B cell (primary cell): ENCODE results near the gene RAD51B.

ENCODE experiments used
- EZH2 ChIP-seq: IDR thresholded peaks from 2 replicates; pipeline ENCODE4 v1.6.1; 2012; ENCODE audit warnings: borderline replicate concordance, low read depth, mild to moderate bottlenecking, moderate library complexity, low read length; ENCODE audit not compliant: insufficient read depth, poor library complexity, severe bottlenecking
- TF ChIP-seq, protein P1 (sequence below): fragments of 200-600 bp; IDR thresholded peaks from one replicate; pipeline ENCODE4 v1.8.0; 2022; ENCODE audit warnings: antibody characterized with exemption, mild to moderate bottlenecking

GRCh38 chr14:68135028-68135427 lies 315.4 kb downstream of the RAD51B start:
- TF ChIP-seq, protein P1, sequence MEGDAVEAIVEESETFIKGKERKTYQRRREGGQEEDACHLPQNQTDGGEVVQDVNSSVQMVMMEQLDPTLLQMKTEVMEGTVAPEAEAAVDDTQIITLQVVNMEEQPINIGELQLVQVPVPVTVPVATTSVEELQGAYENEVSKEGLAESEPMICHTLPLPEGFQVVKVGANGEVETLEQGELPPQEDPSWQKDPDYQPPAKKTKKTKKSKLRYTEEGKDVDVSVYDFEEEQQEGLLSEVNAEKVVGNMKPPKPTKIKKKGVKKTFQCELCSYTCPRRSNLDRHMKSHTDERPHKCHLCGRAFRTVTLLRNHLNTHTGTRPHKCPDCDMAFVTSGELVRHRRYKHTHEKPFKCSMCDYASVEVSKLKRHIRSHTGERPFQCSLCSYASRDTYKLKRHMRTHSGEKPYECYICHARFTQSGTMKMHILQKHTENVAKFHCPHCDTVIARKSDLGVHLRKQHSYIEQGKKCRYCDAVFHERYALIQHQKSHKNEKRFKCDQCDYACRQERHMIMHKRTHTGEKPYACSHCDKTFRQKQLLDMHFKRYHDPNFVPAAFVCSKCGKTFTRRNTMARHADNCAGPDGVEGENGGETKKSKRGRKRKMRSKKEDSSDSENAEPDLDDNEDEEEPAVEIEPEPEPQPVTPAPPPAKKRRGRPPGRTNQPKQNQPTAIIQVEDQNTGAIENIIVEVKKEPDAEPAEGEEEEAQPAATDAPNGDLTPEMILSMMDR: no peak
- TF ChIP-seq EZH2: no peak
